Pancreas (tissue), 10 donors: ENCODE measurements around the gene KIF11. TPM values are rescaled to one million over a fixed set of nuclear protein-coding genes. Genes with fewer than 3 reads are reported as not detected.

Experiments used
- ATAC-seq, 4 donors: fragments of 200-7000 bp; cut with Tn5 transposase; one replicate each; pipeline versions ENCODE4 v1.8.0 to v1.9.1; 2020; ENCODE audit warnings: mild to moderate bottlenecking in 4 of 4, moderate library complexity in 4 of 4
- DNase-seq, 6 donors: peaks; one replicate each; pipeline ENCODE4 v3.0.0-alpha.2; 2020
- FAIRE-seq: peaks from 2 replicates; lab custom pipeline; 2012; peaks lifted over from hg19 to GRCh38; lab: Jason Lieb, UNC
- H3K27ac ChIP-seq, 4 donors: fragments of 200-600 bp; sonication (generic); 1 replicate in 3 of 4; 2 replicates in 1 of 4; pipeline versions ENCODE4 v1.5.0 to v1.8.0; 2020
- H3K27me3 ChIP-seq, 4 donors: fragments of 200-600 bp; one replicate each; pipeline ENCODE4 v1.8.0; 2021
- H3K36me3 ChIP-seq, 3 donors: fragments of 200-600 bp; sonication (generic) in 1 of 3; one replicate each; pipeline versions ENCODE4 v1.5.0 to v1.8.0; 2020 to 2021
- H3K4me1 ChIP-seq, 3 donors: fragments of 200-600 bp; one replicate each; pipeline ENCODE4 v1.8.0; 2021
- H3K4me3 ChIP-seq, 4 donors: fragments of 200-600 bp; sonication (generic) in 2 of 4; one replicate each; pipeline versions ENCODE4 v1.5.0 to v1.8.0; 2020 to 2021
- H3K9me3 ChIP-seq, 4 donors: fragments of 200-600 bp; one replicate each; pipeline ENCODE4 v1.8.0; 2021
- CTCF ChIP-seq, 4 donors: fragments of 200-600 bp; sonication (generic) in 3 of 4; IDR thresholded peaks; one replicate each; pipeline versions ENCODE4 v1.5.0 to v1.8.0; 2021; ENCODE audit warnings: antibody characterized with exemption in 4 of 4
- WGBS, 2 donors: extraction: QIAGEN DNeasy Blood & Tissue Kit; methylation state at CpG; one replicate each; pipeline ENCODE4 v1.1.7; 2013; 5-methylcytosine and 5-hydroxymethylcytosine counted together
- intact Hi-C, 3 donors: fragments of 100-400 bp; cut with DNase I; formaldehyde crosslinking; loops; one replicate each; pipeline versions ENCODE4 v1.11.1 to v1.14.2; 2022
- polyA plus RNA-seq, 2 donors: library from polyadenylated mRNA; stranded (reverse); fragments of 200-250 nt; gene quantifications; one replicate each; pipeline ENCODE4 v1.2.3, GENCODE V29; 2013
- total RNA-seq, 6 donors: library from RNA; stranded (reverse); fragmentation: NEBNext Ultra II Directional in 4 of 6; extraction: Animal tissue kit (Norgen Biotek cat#: 25700) in 4 of 6; gene quantifications; one replicate each; pipeline versions ENCODE4 v1.2.1 to v1.2.4, GENCODE V29; 2021 to 2023
- donor health status: healthy with polysubstance abuse.
- donor health status: DM: no; HTN: no; CAD: no; lungs with moderate emphysema.
- donor health status: DM: no; HTN: no; CAD: no.
- donor health status: control.
- donor health status: control.
- donor health status: Bipolar disorder and iron deficiency.
- donor health status: DM: yes; HTN: yes; CAD: no.
- donor health status: DM: no; HTN: no; CAD: no.
- donor health status: DM: no; HTN: no; CAD: no.
- donor health status: DM: yes; HTN: yes; CAD: no.

Gene KIF11
- total and polyA plus RNA-seq, 8 donors: 0.19 to 1.1 (median 0.41) TPM

- ATAC-seq: no peak
- FAIRE-seq: no peak
- WGBS, 2 donors: 61 to 90% methylated on average over 2 of the region's 2 CpGs
Observed at GRCh38 chr10:92550924-92551323, 42.0 kb upstream of the KIF11 start.

GRCh38 chr10:92552310-92552709, 40.6 kb upstream of the KIF11 start:
- no peak for TF ChIP-seq CTCF (IDR thresholded peaks at IDR 0.05)
- Histone ChIP-seq H3K4me3 (no peak overlapping the region), H3K27ac (no peak overlapping the region), H3K27me3 (no peaks in the 10 kb centered on the region), H3K9me3 (no peaks in the 10 kb centered on the region), H3K4me1 (no peaks in the 10 kb centered on the region), H3K36me3 (peaks cover 0 to 5% (median 0%) of the 10 kb centered on the region in 3 donors)
- DNase-seq (no peak), ATAC-seq (no peak), FAIRE-seq (no peak)
- intact Hi-C loops: no loop called here
- WGBS, 2 donors: 83 to 94% methylated on average over 5 of the region's 5 CpGs

More at GRCh38 chr10:92550924-92551323, 42.0 kb upstream of the KIF11 start:
- Histone ChIP-seq H3K9me3 (no peaks in the 10 kb centered on the region), H3K4me1 (no peaks in the 10 kb centered on the region), H3K4me3 (no peak overlapping the region), H3K36me3 (peaks cover 0 to 5% (median 0%) of the 10 kb centered on the region in 3 donors), H3K27ac (no peak overlapping the region), H3K27me3 (no peaks in the 10 kb centered on the region)
- intact Hi-C loops: no loop called here
- TF ChIP-seq CTCF (IDR thresholded peaks at IDR 0.05): no peak
- no peak for DNase-seq

- Histone ChIP-seq H3K36me3 (peaks cover 0 to 5% (median 0%) of the 10 kb centered on the region in 3 donors), H3K4me3 (no peak overlapping the region), H3K27me3 (no peaks in the 10 kb centered on the region), H3K27ac (no peak overlapping the region), H3K9me3 (no peaks in the 10 kb centered on the region), H3K4me1 (no peaks in the 10 kb centered on the region)
- ATAC-seq (no peak), FAIRE-seq (no peak), DNase-seq (no peak)
- WGBS, 2 donors: 97 to 100% methylated on average over 2 of the region's 2 CpGs
- intact Hi-C loops: no loop called here
- no peak for TF ChIP-seq CTCF (IDR thresholded peaks at IDR 0.05)
Observed at GRCh38 chr10:92553959-92554358, 39.0 kb upstream of the KIF11 start.

GRCh38 chr10:92559046-92559445, 33.9 kb upstream of the KIF11 start:
- Histone ChIP-seq H3K27me3 (no peaks in the 10 kb centered on the region), H3K4me3 (no peak overlapping the region), H3K36me3 (peaks cover 0 to 5% (median 0%) of the 10 kb centered on the region in 3 donors), H3K9me3 (no peaks in the 10 kb centered on the region), H3K27ac (no peak overlapping the region), H3K4me1 (no peaks in the 10 kb centered on the region)
- ATAC-seq: no peak
- intact Hi-C loops: no loop called here
- 94 to 98% methylated on average over 4 of the region's 4 CpGs for WGBS, 2 donors
- FAIRE-seq: no peak
- no peak for DNase-seq
- no peak for TF ChIP-seq CTCF (IDR thresholded peaks at IDR 0.05)

- ATAC-seq: no peak
- H3K4me3 ChIP-seq: no peak overlapping the region
- DNase-seq: no peak
- no peak overlapping the region for H3K27ac ChIP-seq
- no peaks in the 10 kb centered on the region for H3K9me3 ChIP-seq
- TF ChIP-seq CTCF (IDR thresholded peaks at IDR 0.05): no peak
- H3K4me1 ChIP-seq: no peaks in the 10 kb centered on the region
- no peaks in the 10 kb centered on the region for H3K27me3 ChIP-seq
- intact Hi-C loops: no loop called here
- FAIRE-seq: no peak
- no peaks in the 10 kb centered on the region for H3K36me3 ChIP-seq
Observed at GRCh38 chr10:92562424-92562823, 30.5 kb upstream of the KIF11 start.
